Coronary artery (tissue), 2 donors: Measurements from ENCODE around the gene GSTCD.

Experiments used
- DNase-seq: peaks from one replicate; pipeline ENCODE4 v3.0.0-alpha.2; 2017; ENCODE audit warnings: low spot score
- H3K27ac ChIP-seq, 2 donors: fragments of 200-600 bp; sonication (generic); one replicate each; pipeline ENCODE4 v1.5.1; 2016 to 2019
- H3K4me3 ChIP-seq: fragments of 200-600 bp; sonication (generic); 2 replicates; pipeline ENCODE4 v1.5.1; 2016; ENCODE audit warnings: mild to moderate bottlenecking, moderate library complexity
- TF ChIP-seq, protein P1 (sequence below): fragments of 200-600 bp; sonication (generic); IDR thresholded peaks from one replicate; pipeline ENCODE4 v1.5.1; 2019; ENCODE audit warnings: antibody characterized with exemption

The GSTCD gene

DNA sequence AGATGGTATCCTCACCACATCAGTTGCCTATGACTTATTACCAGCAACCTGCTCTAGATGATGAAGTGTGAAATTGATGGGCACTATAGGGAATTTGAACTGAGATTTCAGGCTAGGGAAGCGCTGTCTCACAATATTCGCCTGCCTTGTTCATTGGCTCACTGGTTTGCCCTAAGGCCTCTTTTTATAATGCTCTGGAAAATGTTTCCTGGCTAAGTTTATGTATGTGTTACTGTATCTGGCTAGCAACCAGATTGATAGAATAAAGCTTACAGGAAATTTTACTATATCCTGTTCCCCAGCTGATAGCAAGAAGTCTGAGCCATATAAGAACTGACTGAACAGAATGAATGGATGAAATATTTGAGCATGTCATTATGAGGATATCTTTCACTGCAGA lies 71.6 kb downstream of the GSTCD start:
- TF ChIP-seq, protein P1, sequence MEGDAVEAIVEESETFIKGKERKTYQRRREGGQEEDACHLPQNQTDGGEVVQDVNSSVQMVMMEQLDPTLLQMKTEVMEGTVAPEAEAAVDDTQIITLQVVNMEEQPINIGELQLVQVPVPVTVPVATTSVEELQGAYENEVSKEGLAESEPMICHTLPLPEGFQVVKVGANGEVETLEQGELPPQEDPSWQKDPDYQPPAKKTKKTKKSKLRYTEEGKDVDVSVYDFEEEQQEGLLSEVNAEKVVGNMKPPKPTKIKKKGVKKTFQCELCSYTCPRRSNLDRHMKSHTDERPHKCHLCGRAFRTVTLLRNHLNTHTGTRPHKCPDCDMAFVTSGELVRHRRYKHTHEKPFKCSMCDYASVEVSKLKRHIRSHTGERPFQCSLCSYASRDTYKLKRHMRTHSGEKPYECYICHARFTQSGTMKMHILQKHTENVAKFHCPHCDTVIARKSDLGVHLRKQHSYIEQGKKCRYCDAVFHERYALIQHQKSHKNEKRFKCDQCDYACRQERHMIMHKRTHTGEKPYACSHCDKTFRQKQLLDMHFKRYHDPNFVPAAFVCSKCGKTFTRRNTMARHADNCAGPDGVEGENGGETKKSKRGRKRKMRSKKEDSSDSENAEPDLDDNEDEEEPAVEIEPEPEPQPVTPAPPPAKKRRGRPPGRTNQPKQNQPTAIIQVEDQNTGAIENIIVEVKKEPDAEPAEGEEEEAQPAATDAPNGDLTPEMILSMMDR = no peak
- no peak overlapping the region for H3K27ac ChIP-seq
- no peak for DNase-seq

DNA sequence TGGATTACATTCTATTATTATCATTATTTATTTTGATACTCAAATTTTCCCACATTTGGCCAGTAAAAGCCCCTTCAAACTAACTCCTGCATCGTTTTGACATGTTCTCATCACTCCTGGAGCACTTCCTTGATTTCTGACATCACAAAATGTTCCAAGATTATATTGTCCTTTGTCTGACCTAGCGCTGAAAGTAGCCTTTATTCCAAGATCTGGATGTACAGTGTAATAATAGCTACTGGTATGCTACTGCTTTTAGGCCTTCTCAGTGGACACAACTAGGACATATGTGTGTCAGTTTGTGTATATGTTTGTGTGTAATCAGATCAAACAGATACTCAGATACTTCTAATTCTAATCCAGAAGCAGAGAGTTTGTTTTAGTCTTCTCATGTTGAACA lies 76.2 kb downstream of the GSTCD start:
- H3K27ac ChIP-seq = no peak overlapping the region
- TF ChIP-seq, protein P1 = no peak
- H3K4me3 ChIP-seq = no peak overlapping the region
- no peak for DNase-seq

More for the DNA sequence above, 71.6 kb downstream of the GSTCD start:
- no peak overlapping the region for H3K4me3 ChIP-seq

DNA sequence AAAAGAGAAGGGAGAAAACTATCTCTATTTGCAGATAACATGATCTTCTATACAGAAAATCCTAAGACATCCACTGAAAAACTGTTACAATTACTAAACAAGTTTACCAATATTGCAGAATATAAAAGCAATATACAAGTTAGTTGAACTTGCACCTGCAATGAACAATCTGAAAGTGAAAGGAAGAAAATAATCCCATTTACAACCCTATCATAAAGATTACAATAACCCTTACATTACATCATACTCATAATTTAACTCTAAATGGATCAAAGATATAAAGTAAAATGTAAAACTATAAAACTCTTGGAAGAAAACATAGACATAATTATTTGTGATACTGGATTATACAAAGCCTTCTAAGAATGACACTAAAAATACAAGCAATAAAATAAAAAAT lies 77.2 kb downstream of the GSTCD start:
- H3K4me3 ChIP-seq = no peak overlapping the region
- no peak for DNase-seq
- TF ChIP-seq, protein P1 = no peak
- no peak overlapping the region for H3K27ac ChIP-seq

DNA sequence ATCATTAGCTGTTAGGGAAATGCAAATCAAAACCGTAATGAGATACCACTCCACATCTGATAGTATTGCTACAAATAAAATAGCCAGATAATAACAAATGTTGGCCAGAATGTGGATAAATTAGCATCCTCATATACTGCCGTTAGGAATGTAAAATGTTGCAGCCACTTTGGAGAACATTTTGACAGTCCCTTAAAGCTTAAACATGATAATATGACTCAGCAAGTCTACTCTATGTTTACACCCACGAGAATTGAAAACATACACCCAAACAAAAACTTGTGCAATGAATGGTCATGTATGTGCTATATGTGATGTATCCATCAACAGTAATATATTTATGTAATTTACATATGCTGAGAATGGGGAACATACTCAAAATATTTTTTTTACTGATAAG lies 78.2 kb downstream of the GSTCD start:
- H3K27ac ChIP-seq = no peak overlapping the region
- no peak for DNase-seq
- TF ChIP-seq, protein P1 = no peak
- H3K4me3 ChIP-seq = no peak overlapping the region

DNA sequence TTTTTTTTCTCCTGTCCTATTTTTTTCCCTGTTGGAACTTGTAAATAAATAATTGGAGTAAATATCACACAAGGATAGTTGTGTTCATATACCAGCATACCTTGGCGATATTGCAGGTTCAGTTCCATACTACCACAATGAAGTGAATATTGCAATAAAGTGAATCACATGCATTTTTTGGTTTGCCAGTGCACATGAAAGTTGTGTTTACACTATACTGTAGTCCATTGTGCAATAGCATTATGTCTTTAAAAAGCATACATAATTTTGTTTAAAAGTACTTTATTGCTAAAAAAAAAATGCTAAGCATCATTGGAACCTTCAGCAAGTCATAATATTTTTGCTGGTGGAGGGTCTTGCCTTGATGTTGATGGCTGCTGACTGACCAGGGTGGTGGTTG lies 88.6 kb downstream of the GSTCD start:
- Histone ChIP-seq H3K4me3 (no peak overlapping the region), H3K27ac (no peak overlapping the region)
- TF ChIP-seq, protein P1 = no peak
- no peak for DNase-seq

DNA sequence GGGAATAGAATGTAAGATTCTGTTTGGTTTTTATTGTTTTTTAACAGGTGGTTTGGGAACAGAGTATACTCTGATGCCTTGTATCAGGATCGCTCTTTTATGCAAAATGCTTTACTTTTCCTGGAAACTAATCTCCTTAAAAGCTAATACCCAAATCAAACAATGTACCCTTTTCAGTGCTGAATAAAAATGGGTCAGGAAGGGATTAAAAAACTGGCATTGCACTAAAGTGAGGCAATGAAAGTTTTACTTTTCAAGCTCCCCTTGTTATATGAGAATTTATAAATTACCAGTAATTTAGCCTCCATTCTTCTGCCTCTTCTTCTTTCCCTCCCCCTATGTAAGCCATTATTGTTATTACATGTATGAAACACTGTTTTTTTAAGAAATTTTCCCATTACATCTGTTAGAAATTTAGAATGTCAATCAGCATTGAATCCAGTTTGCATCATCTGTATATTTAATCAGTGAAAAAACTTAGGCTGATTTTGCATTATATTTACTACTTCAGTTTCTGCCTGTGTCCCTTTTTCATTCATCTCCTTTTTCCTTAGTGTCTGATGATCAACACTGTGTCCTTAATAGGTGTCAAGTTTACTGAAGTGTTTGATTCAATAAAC lies 97.0 kb downstream of the GSTCD start:
- TF ChIP-seq, protein P1 = no peak
- Histone ChIP-seq H3K27ac (no peak overlapping the region), H3K4me3 (no peak overlapping the region)
- no peak for DNase-seq

DNA sequence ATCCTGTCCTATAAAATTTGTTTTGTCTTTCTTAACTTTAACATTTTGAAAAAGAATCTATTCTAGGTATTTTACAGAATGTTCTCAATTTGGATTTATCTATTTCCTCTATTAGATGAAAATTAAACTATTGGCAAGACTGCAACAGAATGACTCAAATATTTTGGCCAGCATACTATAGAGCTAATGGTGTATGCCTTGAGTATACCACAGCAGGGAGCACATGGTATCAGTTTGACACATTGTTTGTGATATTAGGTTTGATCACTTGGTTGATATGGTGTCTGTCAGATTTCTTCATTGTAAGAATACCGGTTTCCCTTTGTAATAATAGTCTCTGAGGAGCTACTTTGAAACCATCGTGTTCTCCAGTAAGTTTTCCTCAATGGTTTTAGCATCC lies 98.9 kb downstream of the GSTCD start:
- TF ChIP-seq, protein P1 = no peak
- DNase-seq = no peak
- H3K4me3 ChIP-seq = no peak overlapping the region
- H3K27ac ChIP-seq = no peak overlapping the region
